NOMO-1 (cell line): ENCODE results near the gene MTHFD2L.
"Not testable (repeated sequence)": the region's sequence is repeated elsewhere in the genome, so short reads cannot be mapped to it uniquely, and the experiment has no call there.

ENCODE experiments used
- DNase-seq, 2 experiments: peaks; one replicate each; lab custom pipeline; 2025; ENCODE audit not compliant: unreplicated experiment in 2 of 2; lab: John Stamatoyannopoulos, UW

MTHFD2L gene

DNA sequence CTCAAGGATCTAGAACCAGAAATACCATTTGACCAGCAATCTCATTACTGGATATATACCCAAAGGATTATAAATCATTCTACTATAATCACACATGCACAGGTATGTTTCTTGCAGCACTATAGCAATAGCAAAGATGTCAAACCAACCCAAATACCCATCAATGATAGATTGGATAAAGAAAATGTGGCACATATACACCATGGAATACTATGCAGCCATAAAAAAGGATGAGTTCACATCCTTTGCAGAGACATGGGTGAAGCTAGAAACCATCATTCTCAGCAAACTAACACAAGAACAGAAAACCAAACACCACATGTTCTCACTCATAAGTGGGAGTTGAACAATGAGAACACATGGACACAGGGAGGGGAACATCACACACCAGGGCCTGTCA, 25.7 kb upstream of the MTHFD2L start:
- not testable (repeated sequence) for DNase-seq

DNA sequence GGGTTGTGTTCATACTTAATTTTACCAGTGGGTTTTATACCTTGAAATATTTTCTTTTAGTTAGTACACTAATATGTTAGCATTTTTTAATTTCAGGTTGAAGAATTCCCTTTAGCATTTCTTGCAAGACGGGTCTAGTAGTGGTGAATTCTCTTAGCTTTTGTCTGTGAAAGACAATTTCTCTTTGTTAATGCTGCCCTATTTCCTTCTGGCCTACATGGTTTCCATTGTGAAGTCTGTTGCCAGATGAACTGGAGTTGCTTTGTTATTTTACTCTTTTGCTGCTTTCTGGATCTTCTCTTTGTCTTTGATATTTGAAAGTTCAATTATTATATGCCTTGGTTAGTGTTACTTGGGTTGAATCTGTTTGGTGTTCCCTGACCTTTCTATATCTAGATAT, 25.0 kb upstream of the MTHFD2L start:
- DNase-seq: no peak

DNA sequence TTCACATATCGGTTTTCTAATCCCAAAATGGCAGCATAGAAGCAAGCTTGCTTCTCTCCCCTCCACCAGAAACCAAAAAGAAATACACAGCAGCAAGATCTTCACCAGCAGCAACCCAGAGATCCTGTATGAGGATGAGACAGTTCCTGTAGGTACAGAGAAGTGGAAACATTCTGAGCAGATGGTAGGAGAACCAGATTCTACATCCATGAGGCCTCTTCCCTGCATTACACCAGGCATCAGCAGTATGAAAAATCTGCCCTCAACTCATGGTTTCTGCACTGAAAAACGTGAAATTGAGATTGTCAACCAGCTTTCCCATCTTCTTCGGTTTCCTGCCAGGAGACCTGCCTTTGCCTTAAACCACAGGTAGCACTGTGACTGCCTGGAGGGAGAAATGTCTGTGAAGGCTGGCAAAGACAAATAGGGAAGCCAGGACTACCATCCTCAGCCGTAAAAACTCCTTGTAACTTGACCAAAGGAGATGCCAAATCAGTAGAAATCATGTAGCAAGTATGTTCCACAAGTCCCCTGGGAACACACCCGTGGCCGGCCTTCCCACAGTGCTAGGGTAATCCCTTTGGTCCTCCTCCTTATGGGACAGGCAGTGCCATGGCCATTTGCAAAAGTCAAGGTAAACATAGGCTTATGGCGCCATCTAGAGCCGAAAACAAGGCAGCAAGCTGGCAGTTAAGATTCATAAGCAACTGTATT, 24.0 kb upstream of the MTHFD2L start:
- peak; percentile 53 to 66 for DNase-seq

DNA sequence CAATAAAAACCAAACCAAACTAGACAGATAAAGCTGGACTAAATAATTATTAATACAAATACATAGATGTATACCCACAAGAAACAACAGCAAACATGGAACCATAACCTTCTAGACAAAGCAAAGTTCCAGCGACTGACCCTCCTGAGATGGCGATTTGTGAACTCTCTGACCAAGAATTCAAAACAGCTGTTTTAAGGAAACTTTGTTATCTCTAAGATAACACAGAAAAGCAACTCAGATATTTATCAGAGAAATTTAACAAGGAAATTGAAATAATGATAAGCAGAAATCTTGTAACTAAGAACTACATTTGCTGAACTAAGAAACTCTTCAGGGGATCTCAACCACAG, 23.4 kb upstream of the MTHFD2L start:
- no peak for DNase-seq

DNA sequence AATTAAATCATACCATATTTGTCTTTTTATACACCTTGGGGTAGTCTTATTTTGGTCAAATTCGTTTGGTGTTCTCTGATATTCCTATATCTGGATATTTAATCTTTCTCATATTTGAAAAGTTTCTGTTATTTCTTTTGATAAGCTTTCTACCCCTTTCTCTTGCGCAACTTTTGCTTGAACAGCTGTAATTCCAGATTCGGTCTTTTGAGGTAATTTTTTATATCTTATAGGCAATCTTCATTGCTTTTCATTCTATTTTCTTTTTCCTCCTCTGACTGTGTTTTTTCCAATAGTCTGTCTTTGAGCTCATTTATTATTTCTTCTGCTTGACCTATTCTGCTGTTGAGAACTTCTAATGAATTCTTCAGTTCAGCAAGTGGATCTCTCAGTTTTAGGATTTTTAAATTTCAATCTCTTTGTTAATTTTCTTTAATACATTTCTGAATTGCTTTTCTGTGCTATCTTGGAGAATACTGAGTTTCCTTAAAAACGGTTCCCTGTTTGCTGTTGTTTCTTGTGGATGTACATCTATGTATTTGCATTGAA, 11.3 kb upstream of the MTHFD2L start:
- no peak for DNase-seq

DNA sequence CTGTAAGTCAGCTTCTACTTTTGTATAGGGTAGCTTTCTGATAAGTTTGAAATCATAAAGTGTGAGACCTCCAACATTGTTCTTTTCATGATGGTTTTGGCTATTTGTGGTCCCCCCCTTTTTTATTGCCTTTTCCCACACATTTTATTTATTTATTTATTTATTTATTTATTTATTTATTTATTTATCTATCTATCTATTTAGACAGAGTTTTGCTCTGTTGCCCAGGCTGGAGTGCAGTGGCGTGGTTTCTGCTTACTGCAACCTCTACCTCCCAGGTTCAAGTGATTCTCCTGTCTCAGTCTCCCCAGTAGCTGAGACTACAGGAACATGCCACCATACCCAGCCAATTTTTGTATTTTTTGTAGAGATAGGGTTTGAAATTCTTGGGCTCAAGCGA, 9.7 kb upstream of the MTHFD2L start:
- no peak for DNase-seq

DNA sequence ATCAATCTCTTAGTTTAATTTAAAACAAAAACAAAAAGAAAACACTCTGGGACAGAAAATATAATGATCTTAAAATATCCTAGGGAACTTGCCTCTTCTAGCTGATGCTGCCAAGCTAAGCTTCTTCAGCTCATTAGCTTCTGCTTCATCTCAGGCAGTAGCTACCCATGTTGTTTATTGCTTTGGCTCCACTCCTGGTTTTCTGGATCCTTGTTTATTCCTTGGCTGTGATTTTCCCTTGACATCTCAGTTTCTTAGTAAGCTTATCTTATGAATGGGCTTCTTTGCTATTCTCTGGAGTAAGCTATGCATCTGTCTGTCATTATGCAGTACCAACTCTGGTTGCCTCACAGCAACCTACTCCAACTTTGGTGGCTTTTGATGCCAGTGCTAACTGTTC, 5.1 kb upstream of the MTHFD2L start:
- no peak for DNase-seq

DNA sequence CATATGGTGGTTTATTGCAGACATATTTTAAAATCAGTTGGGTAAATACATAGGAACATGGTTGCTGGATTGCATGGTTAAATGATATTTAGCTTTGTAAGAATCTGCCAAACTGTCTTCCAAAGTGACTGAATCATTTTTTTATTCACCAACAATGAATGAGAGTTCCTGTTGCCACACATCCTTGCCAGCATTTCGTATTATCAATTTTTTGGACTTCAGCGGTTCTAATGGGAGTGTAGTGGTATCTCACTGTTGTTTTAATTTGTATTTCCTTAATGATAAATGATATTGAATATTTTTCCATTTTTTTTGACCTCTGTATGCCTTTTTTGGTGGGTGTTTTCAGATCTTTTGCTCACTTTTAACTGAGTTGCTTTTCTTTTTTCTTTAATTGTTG, 1.4 kb upstream of the MTHFD2L start:
- DNase-seq: no peak

DNA sequence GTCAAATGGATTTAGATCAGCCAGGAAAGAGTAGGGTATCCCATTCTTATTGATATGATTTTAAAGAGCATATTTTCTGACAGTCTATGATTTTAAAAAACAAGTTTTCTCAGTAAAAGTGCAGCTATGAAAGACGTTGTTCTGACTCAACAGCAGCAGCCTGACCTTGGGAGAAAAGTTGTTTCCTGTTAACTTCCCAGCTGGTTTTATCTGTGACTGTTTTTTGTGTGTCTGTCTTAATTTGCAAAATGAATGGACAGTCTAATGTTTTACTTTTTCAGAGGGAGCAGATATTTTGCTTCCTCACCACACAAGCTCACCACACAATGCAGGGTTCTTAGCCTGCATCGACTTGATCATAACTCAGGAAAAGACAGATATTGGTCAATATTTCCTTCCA, 764 bp upstream of the MTHFD2L start:
- DNase-seq: peak in 1 of 2 experiments; percentile 5

DNA sequence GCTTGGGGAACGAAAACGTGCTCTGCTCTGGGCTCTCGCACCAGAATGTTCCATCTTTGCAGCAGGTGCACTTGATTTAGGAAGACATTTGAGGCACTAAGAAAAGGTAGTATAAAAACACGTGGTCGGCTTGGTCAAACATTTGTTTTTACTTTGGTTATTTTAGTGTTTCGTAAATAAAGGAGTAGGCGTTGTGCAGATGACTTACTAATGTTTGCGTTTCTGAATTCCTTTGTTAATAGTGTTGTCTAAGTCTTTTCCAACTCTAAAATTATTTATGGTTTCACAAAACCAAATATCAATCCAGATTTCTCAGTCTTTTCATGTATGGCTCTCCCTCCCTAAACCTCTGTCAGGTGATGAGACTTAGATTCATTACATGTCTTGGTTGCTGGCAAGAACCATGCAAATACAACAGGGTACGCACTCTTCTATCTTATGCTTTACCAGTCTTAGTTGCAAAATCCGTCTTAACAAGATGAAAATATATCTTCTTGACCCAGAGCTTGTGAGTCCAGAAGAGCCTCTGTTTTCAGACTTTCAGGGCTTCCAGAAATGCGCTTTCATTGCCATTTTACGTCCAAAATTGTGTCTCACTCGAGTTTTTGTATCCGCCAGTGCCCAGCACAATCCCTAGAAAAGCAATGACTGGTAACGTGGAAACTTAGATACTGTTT, 686 bp downstream of the MTHFD2L start:
- DNase-seq: peak in 1 of 2 experiments; percentile 30

DNA sequence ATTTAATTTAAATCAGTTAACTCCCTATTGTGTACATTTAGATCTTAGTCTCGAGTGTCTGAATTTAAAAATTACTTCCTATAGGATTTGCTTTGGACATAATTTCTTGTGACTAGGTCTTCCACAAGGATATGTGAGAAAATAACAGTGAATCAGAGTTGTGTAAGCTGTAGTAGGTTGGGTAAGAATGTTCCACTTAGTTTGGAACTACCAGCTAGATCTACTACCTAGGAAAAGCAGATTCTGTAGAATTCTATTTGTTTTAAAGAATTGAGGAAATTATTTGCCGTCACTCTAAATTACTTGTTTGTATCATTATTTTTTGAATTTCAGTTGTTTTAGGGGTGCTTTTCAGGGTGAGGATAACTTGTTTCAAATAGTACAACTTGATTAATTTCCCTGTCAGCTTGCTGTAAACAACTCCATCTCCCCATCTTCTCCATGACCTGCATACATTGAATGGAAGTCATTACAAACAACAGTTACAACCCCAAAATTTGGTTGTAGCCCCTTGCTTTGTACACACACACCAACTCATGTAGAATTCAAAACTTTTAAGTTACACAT, 1.3 kb downstream of the MTHFD2L start:
- peak in 1 of 2 experiments; percentile 26 for DNase-seq

DNA sequence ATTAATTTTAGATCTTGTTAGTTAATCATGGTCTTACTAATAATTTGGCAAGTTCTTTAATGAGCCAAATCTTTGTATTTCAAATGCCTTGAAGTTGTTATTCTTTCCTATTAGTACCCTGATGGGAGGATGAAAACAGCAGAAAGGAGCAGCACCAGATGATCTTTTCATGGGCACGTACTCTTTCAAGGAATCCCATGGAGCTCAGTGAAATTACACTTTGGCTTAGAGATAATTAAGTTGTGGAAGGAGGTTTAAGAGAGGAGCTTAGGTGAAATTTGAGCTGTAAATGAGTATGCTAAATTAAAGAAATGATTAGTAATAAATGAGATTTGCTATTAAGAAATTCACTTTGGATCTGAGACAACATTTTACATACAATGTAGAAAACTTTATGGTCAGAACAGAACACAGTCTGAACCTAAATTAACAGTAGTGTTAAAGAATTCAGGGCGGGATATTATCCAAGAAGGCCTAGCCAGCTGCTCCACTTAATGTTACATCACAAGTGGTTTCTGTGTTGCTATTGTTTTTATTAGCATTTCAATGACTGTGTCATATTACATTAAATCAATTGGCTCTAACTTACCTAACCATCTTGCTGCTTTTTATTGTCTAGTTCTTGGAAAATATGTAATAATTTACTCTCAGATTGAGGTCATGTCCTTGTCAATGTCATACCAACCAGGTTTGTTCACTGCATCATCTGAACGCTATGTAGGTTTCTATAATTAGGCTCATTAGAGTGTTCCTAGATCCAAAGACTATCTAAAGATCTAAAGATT, 3.9 kb downstream of the MTHFD2L start:
- no peak for DNase-seq

DNA sequence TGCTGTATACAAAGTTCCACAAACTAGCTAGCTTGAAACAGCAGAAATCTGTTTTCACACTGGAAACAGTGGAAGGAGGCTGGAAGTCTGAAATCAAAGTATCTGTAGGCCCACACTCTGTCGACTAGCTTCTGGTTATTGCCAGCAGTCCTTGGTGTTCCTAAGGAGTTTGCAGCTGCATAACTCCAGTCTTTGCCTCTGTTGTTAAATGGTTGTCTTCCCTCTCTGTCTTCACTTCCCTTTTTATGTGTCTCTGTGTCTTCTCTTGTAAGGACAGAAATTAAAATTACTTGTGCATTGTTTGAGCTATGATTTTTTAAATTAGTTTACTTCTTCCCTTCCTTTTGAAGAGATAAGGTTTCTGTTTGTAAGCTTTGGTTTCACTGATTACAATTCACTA, 8.2 kb downstream of the MTHFD2L start:
- DNase-seq: peak in 1 of 2 experiments; percentile 20

DNA sequence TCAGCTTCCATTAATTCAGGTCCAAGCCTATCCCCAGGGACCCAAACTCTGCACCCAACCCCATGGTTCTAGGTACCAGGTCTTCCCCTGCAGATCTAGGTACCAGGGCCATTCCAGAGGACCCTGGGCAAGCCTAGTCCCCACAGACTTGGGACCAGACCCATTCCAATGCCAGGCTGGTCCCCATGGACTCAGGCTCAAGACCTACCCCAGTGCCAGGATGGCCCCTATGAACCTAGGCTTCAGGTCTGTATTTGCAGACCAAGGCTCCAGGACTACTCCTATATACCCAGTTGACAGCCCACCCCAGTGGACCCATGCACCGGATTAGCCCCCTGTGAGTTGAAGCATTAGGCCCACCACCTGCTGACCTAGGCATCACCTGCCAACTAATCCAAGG, 8.9 kb downstream of the MTHFD2L start:
- DNase-seq: no peak

DNA sequence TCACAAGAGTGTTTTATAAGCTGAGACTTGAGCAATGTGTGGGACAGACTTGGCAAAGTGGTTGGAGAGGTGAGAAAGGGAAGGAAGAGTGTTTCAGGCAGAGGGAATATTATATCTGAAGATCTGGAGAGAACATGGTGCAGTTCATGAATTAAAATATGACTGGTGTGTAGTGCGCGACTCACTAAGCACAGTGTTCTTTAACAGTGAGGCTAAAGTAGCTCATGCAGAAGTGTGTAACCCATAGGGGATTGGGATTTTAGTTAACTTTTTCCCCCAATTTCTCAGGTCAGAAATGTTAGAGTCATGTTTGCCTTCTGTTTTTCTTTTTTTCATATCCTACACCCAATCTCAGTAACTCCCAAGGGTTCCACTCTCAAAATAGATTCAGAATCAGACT, 9.7 kb downstream of the MTHFD2L start:
- DNase-seq: no peak

DNA sequence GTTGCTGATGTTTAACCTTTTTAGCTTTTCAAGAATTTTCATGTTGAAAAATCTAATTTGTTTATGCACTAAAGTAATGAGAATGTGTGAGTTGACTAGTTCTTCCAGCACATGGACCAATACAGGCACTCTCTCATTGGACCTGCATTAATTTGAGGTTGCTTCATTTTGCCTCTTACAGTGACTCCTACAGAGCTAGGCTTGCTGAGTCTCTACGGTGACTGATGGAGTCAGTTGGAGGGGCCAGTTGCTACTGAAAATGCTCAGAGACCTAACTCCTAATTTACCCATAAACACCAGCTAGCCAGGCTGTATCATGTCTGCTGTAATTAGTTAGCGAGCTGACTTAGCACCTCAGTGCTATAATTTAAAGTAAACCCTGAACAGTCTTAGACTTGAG, 10.9 kb downstream of the MTHFD2L start:
- no peak for DNase-seq

DNA sequence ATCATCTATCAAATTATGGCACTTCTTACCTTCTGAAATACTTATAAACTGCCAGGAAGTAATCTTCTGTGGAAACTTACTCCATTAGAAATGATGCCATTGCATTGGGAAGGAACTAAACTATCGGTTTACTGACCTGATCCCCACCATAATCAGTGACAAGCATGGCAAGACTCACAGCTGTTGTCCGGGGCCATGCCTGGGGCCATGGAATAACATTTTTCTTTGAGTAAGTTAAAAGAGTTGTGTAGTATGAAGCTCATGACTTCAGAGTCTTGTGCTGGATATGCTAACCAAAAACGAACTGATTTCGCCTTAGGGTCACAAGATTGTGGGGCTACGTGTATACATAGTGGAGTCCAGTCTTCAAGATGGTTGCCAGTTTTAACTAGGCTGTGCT, 15.4 kb downstream of the MTHFD2L start:
- DNase-seq: no peak

DNA sequence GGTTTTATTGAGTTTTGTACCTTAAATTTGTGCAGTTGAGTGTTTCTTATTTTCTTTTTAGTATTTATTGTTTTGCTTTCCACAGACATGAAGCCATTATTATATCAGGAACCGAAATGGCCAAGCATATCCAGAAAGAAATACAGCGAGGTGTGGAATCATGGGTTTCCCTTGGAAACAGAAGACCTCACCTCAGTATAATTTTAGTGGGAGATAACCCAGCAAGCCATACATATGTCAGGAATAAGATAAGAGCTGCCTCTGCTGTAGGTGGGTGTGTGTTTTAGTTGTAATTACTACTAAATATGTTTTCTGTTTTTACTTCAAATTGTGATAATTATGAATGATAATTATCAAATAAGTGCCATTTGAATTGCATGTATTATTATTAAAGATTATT, 16.5 kb downstream of the MTHFD2L start:
- no peak for DNase-seq

DNA sequence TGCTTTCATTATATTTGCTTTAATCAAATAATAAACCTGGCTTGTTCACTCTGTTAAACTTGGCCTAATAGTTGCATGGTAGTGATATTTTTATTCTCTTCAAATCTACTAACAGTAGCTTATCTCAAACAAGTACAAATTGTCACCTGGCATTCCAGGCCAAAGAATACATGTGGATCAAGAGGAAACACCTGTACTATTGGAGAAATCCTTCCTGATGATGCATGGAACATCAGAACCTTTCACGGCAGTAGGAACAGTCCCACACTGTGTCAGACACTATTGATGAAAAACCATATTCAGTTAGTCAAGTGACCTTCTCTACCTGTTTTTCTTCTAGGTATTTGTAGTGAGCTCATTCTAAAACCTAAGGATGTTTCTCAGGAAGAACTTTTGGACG, 17.0 kb downstream of the MTHFD2L start:
- no peak for DNase-seq

DNA sequence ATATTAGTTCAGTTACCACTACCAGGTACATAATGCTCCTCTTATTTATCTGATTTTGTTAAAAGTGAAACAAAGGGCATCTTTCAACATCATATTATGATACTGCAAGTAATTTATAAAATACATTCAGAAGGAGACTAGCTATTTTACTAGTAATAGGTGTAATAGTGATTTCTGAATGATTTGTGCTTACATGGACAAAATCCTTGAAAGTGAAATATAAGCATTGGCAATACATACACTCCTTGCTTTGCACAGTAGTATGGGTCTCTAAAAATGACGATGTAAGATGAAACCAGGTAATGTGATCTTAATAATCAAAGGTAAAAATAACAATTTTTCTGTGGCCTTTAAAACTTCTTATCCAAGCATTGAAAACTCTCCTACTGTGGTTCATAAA, 17.5 kb downstream of the MTHFD2L start:
- no peak for DNase-seq

DNA sequence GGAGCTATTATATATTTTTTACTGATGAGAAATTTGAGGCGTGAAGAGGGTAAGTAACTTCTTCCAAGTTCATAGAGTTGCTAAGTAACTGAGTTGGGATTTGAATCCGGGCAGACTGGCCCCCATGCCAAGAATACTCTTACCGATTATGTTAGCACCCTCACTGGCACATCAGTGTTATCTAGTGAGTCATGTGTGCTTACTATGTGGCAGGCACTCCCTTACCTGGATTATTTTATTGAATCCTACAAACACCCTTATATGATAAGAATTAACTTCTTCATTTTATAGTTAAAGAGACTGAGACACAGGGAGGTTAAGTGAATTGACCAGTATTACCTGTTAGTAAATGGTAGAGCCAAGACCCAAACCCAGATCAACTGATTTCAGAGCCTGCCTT, 20.9 kb downstream of the MTHFD2L start:
- no peak for DNase-seq
